ENCODE results near the gene PC. TPM values are rescaled to one million over a fixed set of nuclear protein-coding genes. Genes with fewer than 3 reads are reported as not detected.

PC gene
- total and polyA plus RNA-seq, 9 of the 15 experiments (the other 6 are each of a cell fraction or from before 2014, with no cell fraction given): 0.94 to 38.0 (median 8.7) TPM

DNA sequence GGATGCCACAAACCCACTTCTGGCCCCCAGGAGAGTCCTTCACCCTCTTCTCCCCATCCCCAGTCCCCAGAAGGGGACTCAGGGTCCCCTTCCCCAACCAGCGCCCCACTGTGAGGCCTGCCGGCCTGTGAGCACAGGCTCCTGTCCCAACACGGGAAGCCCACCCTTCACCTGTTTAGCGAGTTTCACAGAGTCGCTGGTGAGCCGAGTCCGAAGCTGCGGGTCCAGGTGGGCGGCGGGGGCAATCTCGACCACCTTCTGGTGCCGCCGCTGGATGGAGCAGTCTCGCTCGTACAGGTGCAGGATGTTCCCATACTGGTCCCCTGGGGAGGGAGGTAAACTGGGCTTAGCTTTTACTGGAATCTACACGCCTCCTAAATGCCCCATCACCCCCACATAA is 88.1 kb downstream of the PC start:
- Histone ChIP-seq H3K27ac (ENCODE audit: extremely low read depth, low read depth, low read length) (no peak overlapping the region), H3K36me3 (ENCODE audit: control insufficient read depth, insufficient read depth, low read length) (peaks cover 20% of the 10 kb centered on the region; the same call in 2 of the 3 replicates), H3K9ac (ENCODE audit: insufficient read depth in 1 of 2, low read depth in 2 of 2, low read length in 2 of 2) (0 out of 4 replicates have a peak overlapping the region, but pooled peaks of 1 of the 2 experiments have one; percentile 0), H3K9me1 (ENCODE audit: control insufficient read depth, insufficient read depth, low read length) (no peaks in the 10 kb centered on the region), H4K20me1 (replicated peaks; ENCODE audit: control insufficient read depth, insufficient read depth, low read length) (no peaks in the 10 kb centered on the region), H3K27me3 (ENCODE audit: control insufficient read depth in 2 of 2, insufficient read depth in 2 of 2, low read length in 2 of 2) (no peaks in the 10 kb centered on the region), H3K4me3 (no peak overlapping the region), H3K79me2 (ENCODE audit: control insufficient read depth, insufficient read depth, low read length) (no peaks in the 10 kb centered on the region), H3K4me2 (ENCODE audit: insufficient read depth, low read length) (no peak overlapping the region), H3K4me1 (replicated peaks in 1 of 2; ENCODE audit: control insufficient read depth in 2 of 2, insufficient read depth in 2 of 2, low read length in 2 of 2) (peaks cover 10 to 52% of the 10 kb centered on the region in 2 experiments; a peak in 4 of 5 replicates), H3K9me3 (replicated peaks; ENCODE audit: control insufficient read depth, insufficient read depth, low read depth, low read length) (no peaks in the 10 kb centered on the region), H2AFZ (ENCODE audit: low read depth, low read length) (no peak overlapping the region)
- ATAC-seq (no peak), FAIRE-seq (no peak), DNase-seq (ENCODE audit: extremely low read depth in 1 of 4, low spot score in 3 of 4) (no peak)
- WGBS (ENCODE audit: insufficient coverage, low coverage, missing lambda C conversion rate): 92% methylated on average over 14 of the region's 16 CpGs
- CTCF ChIA-PET (ENCODE audit: low intra/inter-chr PET ratio): no interaction called here
- BruUV-seq (replicated peaks): no TSS peak
- in situ Hi-C loops (cut with MboI) (no loop called here), intact Hi-C loops (cut with micrococcal nuclease) (no loop called here)
- TF ChIP-seq SRSF7 (optimal IDR thresholded peaks at IDR 0.05; ENCODE audit: low read depth, low read length) (no peak), KAT7 (CRISPR knock-in tag; IDR thresholded peaks at IDR 0.05; ENCODE audit: borderline replicate concordance) (no peak), PYGO2 (tag; IDR thresholded peaks at IDR 0.05) (no peak), ZBTB17 (CRISPR knock-in tag; IDR thresholded peaks at IDR 0.05) (no peak), MAZ (CRISPR knock-in tag; conservative IDR thresholded peaks at IDR 0.05 in 1 of 2, IDR thresholded peaks at IDR 0.05 in 1 of 2) (no peak)
- POLR2A ChIA-PET: interaction anchor here (0.6 to 1.0 kb wide), 7 partner anchors 12 to 523 kb away, joined by 3 to 4 read pairs (median 3); partner anchors contain the start of gene B4GAT1

DNA sequence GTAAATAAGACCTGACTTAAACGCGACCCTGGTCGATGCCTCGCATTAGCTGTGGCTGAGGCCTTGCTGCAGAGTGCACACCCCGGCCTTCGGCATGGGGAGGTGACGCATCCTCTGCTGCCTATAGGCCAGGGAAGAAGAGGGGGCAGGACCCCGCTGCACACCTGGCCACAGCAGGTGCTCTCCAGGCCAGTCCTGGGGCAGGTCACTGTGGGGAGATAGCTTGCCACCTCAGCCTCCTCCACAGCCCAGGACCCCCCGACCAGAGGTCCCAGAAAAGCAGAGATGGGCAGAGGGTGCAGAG is 88.7 kb downstream of the PC start:
- no peak overlapping the region for H3K4me3 ChIP-seq
- BruUV-seq (replicated peaks): no TSS peak
- no peak overlapping the region for H3K9ac ChIP-seq (ENCODE audit: insufficient read depth in 1 of 2, low read depth in 2 of 2, low read length in 2 of 2)
- ATAC-seq (no peak), FAIRE-seq (no peak), DNase-seq (ENCODE audit: extremely low read depth in 1 of 4, low spot score in 3 of 4) (no peak)
- H3K36me3 ChIP-seq (ENCODE audit: control insufficient read depth, insufficient read depth, low read length): peaks cover 20% of the 10 kb centered on the region; the same call in 2 of the 3 replicates
- H3K27ac ChIP-seq (ENCODE audit: extremely low read depth, low read depth, low read length): 0 out of 3 replicates have a peak overlapping the region, but pooled peaks have one; percentile 45
- no peaks in the 10 kb centered on the region for H3K27me3 ChIP-seq (ENCODE audit: control insufficient read depth in 2 of 2, insufficient read depth in 2 of 2, low read length in 2 of 2)
- no peaks in the 10 kb centered on the region for H4K20me1 ChIP-seq (replicated peaks; ENCODE audit: control insufficient read depth, insufficient read depth, low read length)
- 0 out of 2 replicates have a peak overlapping the region, but pooled peaks have one; percentile 79 for H2AFZ ChIP-seq (ENCODE audit: low read depth, low read length)
- intact Hi-C loops (cut with micrococcal nuclease) (no loop called here), in situ Hi-C loops (cut with MboI) (no loop called here)
- CTCF ChIA-PET (ENCODE audit: low intra/inter-chr PET ratio): no interaction called here
- no peaks in the 10 kb centered on the region for H3K9me3 ChIP-seq (replicated peaks; ENCODE audit: control insufficient read depth, insufficient read depth, low read depth, low read length)
- POLR2A ChIA-PET: no interaction called here
- no peaks in the 10 kb centered on the region for H3K79me2 ChIP-seq (ENCODE audit: control insufficient read depth, insufficient read depth, low read length)
- H3K9me1 ChIP-seq (ENCODE audit: control insufficient read depth, insufficient read depth, low read length): no peaks in the 10 kb centered on the region
- H3K4me2 ChIP-seq (ENCODE audit: insufficient read depth, low read length): no peak overlapping the region
- H3K4me1 ChIP-seq (replicated peaks in 1 of 2; ENCODE audit: control insufficient read depth in 2 of 2, insufficient read depth in 2 of 2, low read length in 2 of 2): peaks cover 10 to 56% of the 10 kb centered on the region in 2 experiments; a peak in 4 of 5 replicates
- WGBS (ENCODE audit: insufficient coverage, low coverage, missing lambda C conversion rate): 92% methylated on average over 7 of the region's 9 CpGs
- TF ChIP-seq MYNN (IDR thresholded peaks at IDR 0.05) (no peak), MYNN (CRISPR knock-in tag; IDR thresholded peaks at IDR 0.05) (no peak), ARNT (IDR thresholded peaks at IDR 0.05) (no peak), BCOR (IDR thresholded peaks at IDR 0.05) (no peak), ZNF436 (CRISPR knock-in tag; IDR thresholded peaks at IDR 0.05) (no peak), ETV6 (IDR thresholded peaks at IDR 0.05; ENCODE audit: borderline replicate concordance in 1 of 2, low read depth in 2 of 2, low read length in 1 of 2) (no peak), ETV6 (CRISPR knock-in tag; IDR thresholded peaks at IDR 0.05; ENCODE audit: borderline replicate concordance) (no peak), FOXK1 (CRISPR knock-in tag; IDR thresholded peaks at IDR 0.05; ENCODE audit: borderline replicate concordance) (no peak), SRSF9 (IDR thresholded peaks at IDR 0.05; ENCODE audit: borderline replicate concordance, low read depth, low read length) (no peak), ZNF77 (CRISPR knock-in tag; IDR thresholded peaks at IDR 0.05) (no peak)
- TF ChIP-seq, protein P1, sequence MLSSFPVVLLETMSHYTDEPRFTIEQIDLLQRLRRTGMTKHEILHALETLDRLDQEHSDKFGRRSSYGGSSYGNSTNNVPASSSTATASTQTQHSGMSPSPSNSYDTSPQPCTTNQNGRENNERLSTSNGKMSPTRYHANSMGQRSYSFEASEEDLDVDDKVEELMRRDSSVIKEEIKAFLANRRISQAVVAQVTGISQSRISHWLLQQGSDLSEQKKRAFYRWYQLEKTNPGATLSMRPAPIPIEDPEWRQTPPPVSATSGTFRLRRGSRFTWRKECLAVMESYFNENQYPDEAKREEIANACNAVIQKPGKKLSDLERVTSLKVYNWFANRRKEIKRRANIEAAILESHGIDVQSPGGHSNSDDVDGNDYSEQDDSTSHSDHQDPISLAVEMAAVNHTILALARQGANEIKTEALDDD (IDR thresholded peaks at IDR 0.05): no peak
- TF ChIP-seq, protein P2, sequence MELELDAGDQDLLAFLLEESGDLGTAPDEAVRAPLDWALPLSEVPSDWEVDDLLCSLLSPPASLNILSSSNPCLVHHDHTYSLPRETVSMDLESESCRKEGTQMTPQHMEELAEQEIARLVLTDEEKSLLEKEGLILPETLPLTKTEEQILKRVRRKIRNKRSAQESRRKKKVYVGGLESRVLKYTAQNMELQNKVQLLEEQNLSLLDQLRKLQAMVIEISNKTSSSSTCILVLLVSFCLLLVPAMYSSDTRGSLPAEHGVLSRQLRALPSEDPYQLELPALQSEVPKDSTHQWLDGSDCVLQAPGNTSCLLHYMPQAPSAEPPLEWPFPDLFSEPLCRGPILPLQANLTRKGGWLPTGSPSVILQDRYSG (tag; conservative IDR thresholded peaks at IDR 0.05; ENCODE audit: low read depth): no peak
